HL-60/S4 (cell line): ENCODE data around the gene NDUFV3.
"Not testable (repeated sequence)": the region's sequence is repeated elsewhere in the genome, so short reads cannot be mapped to it uniquely, and the experiment has no call there.

ENCODE experiments used
- in situ Hi-C: fragments of 300-500 bp; cut with MboI; formaldehyde crosslinking; loops from 2 replicates; pipeline ENCODE4 v1.14.3; 2022; ENCODE audit warnings: low sequenced_read_pairs

Gene NDUFV3

GRCh38 chr21:42892931-42893755 lies at the start of gene NDUFV3:
Gene NDUFV3 (plus strand): TSS chr21:42893309. CDS start chr21:42893334, 25 bp downstream.
- in situ Hi-C loops = no loop called here

DNA sequence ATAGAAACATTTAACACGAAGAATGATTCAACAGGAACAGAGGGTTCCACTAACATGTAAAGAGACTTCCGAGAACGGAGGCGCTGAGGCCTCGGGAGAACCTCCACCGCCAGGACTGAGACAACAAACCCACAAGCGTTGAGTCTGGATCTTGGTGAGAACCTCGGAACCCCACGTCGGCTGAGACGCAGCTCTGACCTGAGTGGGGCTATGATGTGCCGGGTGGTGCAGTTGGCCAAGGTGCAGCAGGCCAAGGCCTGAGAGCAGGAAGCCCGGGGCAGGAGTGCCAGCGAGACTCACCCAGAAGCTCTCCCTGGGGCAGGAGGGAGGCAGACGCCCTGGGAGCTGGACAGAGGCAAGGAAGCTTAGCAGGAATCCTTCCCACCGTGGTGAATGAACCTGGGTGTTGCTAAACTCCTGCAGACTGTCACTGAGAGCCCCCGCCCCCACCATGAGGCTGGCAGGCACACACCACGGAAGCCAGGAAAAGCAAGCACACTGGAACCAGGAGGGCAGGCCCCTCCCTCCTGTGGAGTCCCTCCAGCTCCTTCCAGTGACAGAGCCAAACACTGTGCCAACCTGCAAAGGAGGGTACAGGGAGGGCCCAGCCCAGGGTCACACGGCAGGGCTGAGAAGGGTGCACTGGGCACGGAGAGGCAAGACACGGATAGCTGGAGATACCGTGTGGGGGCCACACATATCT lies 48.5 kb upstream of the NDUFV3 start:
- in situ Hi-C loops = no loop called here

DNA sequence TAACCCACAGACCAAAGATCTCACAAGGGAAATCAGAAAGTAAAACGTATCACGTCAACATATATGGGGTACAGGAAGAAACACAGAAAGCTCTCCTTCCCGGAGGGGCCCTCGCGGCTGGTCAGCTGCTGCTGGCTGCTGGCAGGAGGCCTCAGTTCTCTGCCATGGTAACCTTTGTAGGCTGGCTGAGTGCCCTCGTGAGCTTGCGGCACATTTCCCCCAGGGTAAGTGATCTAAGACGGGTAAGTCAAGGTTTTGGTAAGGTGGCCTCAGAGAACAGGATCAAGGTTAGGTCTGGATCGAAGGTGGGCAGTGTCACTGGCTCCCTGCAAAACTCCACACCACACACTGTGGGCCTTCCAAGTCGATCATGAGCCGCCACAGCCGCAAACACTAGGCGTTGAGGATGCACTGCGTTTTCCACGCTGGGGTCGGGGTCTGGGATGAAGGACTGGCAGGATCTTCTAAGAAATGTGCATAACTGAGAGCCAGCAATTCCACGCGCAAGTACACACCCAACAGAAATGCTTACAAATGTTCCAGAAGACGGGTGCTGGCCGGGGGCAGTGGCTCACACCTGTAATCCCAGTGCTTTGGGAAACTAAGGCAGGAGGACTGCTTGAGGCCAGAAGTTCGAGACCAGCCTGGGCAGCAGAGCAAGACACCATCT lies 47.7 kb upstream of the NDUFV3 start:
- in situ Hi-C loops = no loop called here

DNA sequence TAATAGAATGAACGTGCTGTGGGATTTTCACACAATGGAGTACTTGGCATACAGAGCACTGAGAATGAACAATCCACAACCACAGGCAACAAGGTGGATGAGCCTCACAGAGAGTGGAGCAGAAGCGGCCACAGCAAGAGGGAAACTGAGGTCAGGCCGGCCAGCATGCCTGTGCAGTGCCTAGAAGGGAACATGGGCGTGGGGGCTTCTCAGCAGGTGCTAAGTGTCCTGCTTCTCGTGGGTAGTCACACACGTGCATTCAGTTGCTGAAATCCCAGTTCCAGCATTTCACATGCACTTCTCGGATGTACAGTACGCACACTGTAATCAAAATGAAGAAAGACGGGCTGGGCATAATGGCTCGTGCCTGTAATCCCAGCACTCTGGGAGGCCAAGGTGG lies 46.9 kb upstream of the NDUFV3 start:
- in situ Hi-C loops = no loop called here

- in situ Hi-C loops = no loop called here
Observed at GRCh38 chr21:42847051-42847707, 45.9 kb upstream of the NDUFV3 start.

GRCh38 chr21:42847726-42848125 lies 45.4 kb upstream of the NDUFV3 start:
- in situ Hi-C loops = no loop called here

GRCh38 chr21:42848144-42848931 lies 44.8 kb upstream of the NDUFV3 start:
- in situ Hi-C loops = not testable (repeated sequence)

- in situ Hi-C loops = no loop called here
Observed at GRCh38 chr21:42848932-42849758, 44.0 kb upstream of the NDUFV3 start.

GRCh38 chr21:42849759-42850412 lies 43.2 kb upstream of the NDUFV3 start:
- in situ Hi-C loops = no loop called here

DNA sequence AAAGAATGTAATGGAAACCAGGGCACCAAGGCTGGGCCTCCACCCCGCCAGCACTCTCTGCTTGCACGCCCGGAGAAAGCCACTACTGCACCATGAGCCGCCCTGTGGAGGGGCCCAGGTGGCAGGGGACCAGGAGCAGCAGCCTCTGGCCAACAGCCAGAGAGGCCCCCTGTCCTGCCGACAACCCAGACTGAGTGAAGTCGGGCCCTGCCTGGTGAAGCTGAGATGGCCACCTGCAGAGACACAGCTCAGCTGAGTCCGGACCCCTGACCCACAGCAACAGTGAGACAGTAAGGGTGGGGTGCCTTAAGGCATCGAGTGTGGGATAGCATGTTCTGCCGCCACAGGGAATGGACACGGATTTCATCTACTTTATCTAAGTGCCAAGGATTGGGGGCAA lies 42.6 kb upstream of the NDUFV3 start:
- in situ Hi-C loops = no loop called here

- in situ Hi-C loops = no loop called here
Observed at GRCh38 chr21:42850866-42851391, 42.2 kb upstream of the NDUFV3 start.

DNA sequence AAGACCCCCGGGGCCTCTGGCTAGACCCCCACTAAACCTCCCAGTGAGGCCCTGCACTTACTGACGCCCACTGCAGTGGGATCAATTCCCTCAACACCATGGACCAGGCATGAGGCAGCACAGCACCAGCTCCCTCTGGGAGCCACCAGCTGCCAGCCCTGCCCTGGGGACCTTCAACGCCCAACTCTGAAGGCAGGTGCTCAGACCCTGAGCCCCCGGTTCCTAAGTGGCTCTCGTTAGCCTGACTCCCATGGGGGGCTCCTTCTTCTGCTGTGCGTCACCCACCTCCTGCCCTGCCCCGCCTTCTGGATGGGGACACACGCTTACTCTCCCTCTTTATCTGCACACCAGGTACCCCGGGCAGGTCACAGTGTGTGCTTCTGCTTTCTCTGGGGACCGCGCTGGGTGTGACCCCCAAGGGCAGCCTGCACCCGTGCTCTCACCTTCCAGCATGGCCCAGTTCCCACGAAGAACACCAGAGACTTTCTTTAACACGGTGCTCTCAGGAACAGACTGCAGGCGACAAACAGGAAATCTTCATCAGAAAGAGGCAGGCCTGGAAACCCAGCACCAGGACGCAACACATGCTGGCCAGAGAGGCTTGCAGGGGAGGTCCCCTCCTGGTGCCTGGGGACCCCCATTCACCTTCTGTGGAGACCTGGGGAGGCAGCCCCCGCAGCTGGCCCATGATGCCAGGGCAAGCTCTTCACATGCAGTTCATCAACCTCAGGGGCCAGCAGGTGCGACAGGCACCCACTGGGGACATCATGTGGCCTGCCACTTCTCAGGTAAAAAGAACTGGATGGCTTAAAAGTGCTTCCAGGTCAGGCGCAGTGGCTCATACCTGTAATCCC lies 41.1 kb upstream of the NDUFV3 start:
- in situ Hi-C loops = no loop called here

- in situ Hi-C loops = no loop called here
Observed at GRCh38 chr21:42852925-42853570, 40.1 kb upstream of the NDUFV3 start.

DNA sequence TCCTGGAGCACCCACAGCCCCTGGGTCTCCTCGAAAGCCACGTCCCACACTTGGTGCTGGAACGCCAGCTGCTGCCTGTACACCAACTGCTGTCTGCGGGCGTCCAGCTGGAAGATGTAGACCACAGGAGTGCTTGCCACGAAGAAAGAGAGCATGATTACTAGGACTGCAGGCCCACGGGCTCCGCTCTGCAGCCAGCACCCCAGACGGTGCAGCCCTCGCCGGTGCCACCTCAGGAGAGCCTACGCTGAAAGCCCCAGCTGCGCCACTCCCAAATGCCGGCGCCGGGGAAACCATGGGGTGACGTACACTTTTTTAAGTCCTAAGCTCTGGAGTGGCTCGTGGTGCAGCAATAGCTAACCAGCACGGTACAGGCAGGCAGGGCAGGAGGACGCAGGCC lies 39.5 kb upstream of the NDUFV3 start:
- in situ Hi-C loops = no loop called here

- in situ Hi-C loops = no loop called here
Observed at GRCh38 chr21:42854246-42855010, 38.7 kb upstream of the NDUFV3 start.

DNA sequence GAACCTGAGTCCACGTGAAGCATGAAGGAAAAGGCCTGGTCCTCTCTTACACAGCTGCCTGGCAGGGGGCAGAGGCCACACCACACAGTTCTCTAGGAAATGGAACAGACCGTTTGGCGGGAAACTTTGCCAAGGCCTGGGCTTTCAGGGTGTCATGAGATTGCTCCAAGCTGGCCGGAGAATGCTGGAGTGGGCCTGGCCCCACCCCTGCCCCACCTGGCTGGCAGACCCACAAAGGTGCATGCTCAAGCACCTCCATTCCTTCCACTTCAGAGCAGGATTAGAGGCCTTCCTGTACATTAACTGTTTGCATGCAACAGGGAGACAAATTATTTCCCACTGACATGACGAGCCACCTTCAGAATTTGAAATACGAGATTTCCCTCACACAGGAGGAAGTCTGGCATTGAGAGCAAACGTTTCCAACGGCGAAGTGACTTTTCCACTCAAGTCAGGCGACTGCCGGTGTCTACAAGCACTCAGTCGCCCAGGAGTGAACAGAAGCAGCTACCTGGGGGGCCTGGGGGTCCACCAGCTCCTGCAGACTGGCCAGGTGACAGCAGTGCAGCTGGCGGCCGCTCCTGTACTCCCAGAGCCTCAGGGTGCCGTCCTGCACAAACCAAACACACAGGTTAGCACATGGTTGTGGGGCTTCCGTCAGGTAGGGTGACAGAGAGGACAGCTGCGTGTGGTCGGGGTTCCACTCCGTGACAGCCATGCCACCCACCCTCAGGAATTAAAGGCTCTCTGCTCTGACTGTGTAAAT lies 37.8 kb upstream of the NDUFV3 start:
- in situ Hi-C loops = no loop called here
